Measurements from ENCODE around the gene SPATS2. TPM values are rescaled to one million over a fixed set of nuclear protein-coding genes. Genes with fewer than 3 reads are reported as not detected.

The SPATS2 gene
- total and polyA plus RNA-seq, 2 of the 4 experiments (the other 2 are of a cell fraction) = 50.6 to 63.3 TPM

DNA sequence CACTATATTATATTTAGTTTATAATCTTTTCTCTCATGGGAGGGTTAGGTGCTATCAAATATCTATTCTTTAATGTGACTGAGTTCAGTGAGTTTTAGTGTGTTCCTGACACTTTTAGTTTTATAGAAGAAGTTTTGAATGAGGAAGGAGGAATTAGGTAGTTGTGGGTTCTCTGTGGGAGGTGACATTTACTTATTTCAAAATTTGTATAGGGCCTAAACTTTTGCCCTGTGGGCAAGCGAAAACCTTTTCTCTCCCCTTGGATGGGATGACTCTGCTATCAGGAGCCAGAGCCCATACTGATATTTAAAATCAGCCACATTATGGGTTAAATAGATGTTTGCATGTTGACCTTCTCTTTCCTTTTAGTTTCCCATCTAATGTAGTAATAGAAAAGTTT, 43.6 kb downstream of the SPATS2 start:
- Histone ChIP-seq H3K9me3 (ENCODE audit: control insufficient read depth, insufficient read depth, low read length) (no peaks in the 10 kb centered on the region), H2BK15ac (ENCODE audit: low read depth, low read length) (no peak overlapping the region), H2BK20ac (ENCODE audit: low read depth, low read length) (no peak overlapping the region), H3K27me3 (ENCODE audit: control insufficient read depth, insufficient read depth, low read length) (no peaks in the 10 kb centered on the region), H3K36me3 (ENCODE audit: control insufficient read depth, insufficient read depth, low read length) (no peaks in the 10 kb centered on the region), H3K27ac (ENCODE audit: insufficient read depth, low read length) (no peak overlapping the region), H2AK9ac (replicated peaks; ENCODE audit: low read depth, low read length, poor library complexity) (no peak overlapping the region), H2AK5ac (ENCODE audit: low read depth, low read length) (no peak overlapping the region), H3K14ac (replicated peaks; ENCODE audit: low read depth, low read length) (no peak overlapping the region), H2BK120ac (ENCODE audit: low read depth, low read length) (no peak overlapping the region), H3K4me2 (ENCODE audit: low read depth, low read length) (no peak overlapping the region), H3K23ac (ENCODE audit: low read depth, low read length) (no peak overlapping the region), H2BK5ac (ENCODE audit: low read depth, low read length, poor library complexity, severe bottlenecking) (no peak overlapping the region), H4K91ac (ENCODE audit: insufficient read depth, low read depth, low read length) (no peak overlapping the region), H3K18ac (ENCODE audit: low read depth, low read length) (no peak overlapping the region), H3K4ac (ENCODE audit: low read depth, low read length) (no peak overlapping the region), H3K4me1 (ENCODE audit: control insufficient read depth, insufficient read depth, low read length) (peaks cover 3% of the 10 kb centered on the region; the same call in 1 of the 2 replicates), H3K56ac (ENCODE audit: extremely low read depth, insufficient read depth, low read length) (no peak overlapping the region), H3K4me3 (ENCODE audit: insufficient read depth, low read depth, low read length) (no peak overlapping the region), H4K20me1 (ENCODE audit: insufficient read depth, low read length) (peaks cover 21% of the 10 kb centered on the region), H4K5ac (ENCODE audit: low read depth, low read length) (no peak overlapping the region), H4K8ac (ENCODE audit: low read depth in 2 of 2, low read length in 2 of 2) (no peak overlapping the region), H2AFZ (replicated peaks; ENCODE audit: low read length, poor library complexity) (no peak overlapping the region), H3K79me1 (ENCODE audit: low read depth in 1 of 2, low read length in 2 of 2) (peaks cover 34 to 72% of the 10 kb centered on the region in 2 experiments), H3K9me1 (ENCODE audit: insufficient read depth, low read length) (peaks cover 10% of the 10 kb centered on the region), H3K9ac (ENCODE audit: low read depth, low read length) (no peak overlapping the region)
- no peak for TF ChIP-seq USF2 (IDR thresholded peaks at IDR 0.05; ENCODE audit: low read depth, low read length)
- no peak for TF ChIP-seq MAZ (IDR thresholded peaks at IDR 0.05; ENCODE audit: borderline replicate concordance, low read depth, low read length)
- TF ChIP-seq ELK1 (IDR thresholded peaks at IDR 0.05; ENCODE audit: borderline replicate concordance, low read depth, low read length) = no peak
- TF ChIP-seq RCOR1 (IDR thresholded peaks at IDR 0.05; ENCODE audit: insufficient replicate concordance, low read length) = no peak
- no peak for TF ChIP-seq RFX5 (IDR thresholded peaks at IDR 0.05; ENCODE audit: low read depth, low read length)
- no peak for TF ChIP-seq RAD21 (IDR thresholded peaks at IDR 0.05; ENCODE audit: low read length)
- no peak for TF ChIP-seq CTCF (conservative IDR thresholded peaks at IDR 0.05; ENCODE audit: low read depth, low read length)
- no peak for TF ChIP-seq BHLHE40 (IDR thresholded peaks at IDR 0.05; ENCODE audit: low read depth, low read length)
- no peak for TF ChIP-seq SMC3 (IDR thresholded peaks at IDR 0.05; ENCODE audit: low read depth, low read length)
- TF ChIP-seq FOS (IDR thresholded peaks at IDR 0.05; ENCODE audit: low read depth, low read length) = no peak
- no peak for TF ChIP-seq MAFK (IDR thresholded peaks at IDR 0.05; ENCODE audit: low read depth, low read length)
- TF ChIP-seq NFE2L2 (IDR thresholded peaks at IDR 0.05; ENCODE audit: low read depth, low read length) = no peak
- TF ChIP-seq CEBPB (IDR thresholded peaks at IDR 0.05; ENCODE audit: low read depth, low read length) = no peak
- no peak for TF ChIP-seq POLR2A (IDR thresholded peaks at IDR 0.05; ENCODE audit: low read depth, low read length)
- TF ChIP-seq MXI1 (IDR thresholded peaks at IDR 0.05; ENCODE audit: borderline replicate concordance, low read depth, low read length) = no peak
- TF ChIP-seq CHD1 (IDR thresholded peaks at IDR 0.05; ENCODE audit: low read depth, low read length) = no peak
- dilution Hi-C loops (cut with HindIII; ENCODE audit: low sequenced_read_pairs, unreplicated experiment) = no loop called here
- POLR2A ChIA-PET (ENCODE audit: unreplicated experiment) = no interaction called here
- DNase-seq (no peak), ATAC-seq (ENCODE audit: low read depth) (no peak)
- intact Hi-C loops (cut with micrococcal nuclease) = no loop called here
- BruUV-seq (replicated peaks) = no TSS peak
- CTCF ChIA-PET = interaction anchor here (0.6 kb wide), 1 partner anchor 25 kb away, joined by 3 read pairs; no protein-coding TSS in a partner anchor
- in situ Hi-C loops (cut with MboI; ENCODE audit: low sequenced_read_pairs) = no loop called here
- WGBS, 2 experiments (ENCODE audit: extremely low coverage in 2 of 2, insufficient read length in 1 of 2) = no CpG with 5 or more reads among the region's 1 CpG

All from IMR-90 (cell line).